Right cardiac atrium (tissue), 5 donors: ENCODE data around the gene DSCAML1. TPM values are rescaled to one million over a fixed set of nuclear protein-coding genes. Genes with fewer than 3 reads are reported as not detected.

Experiments used
- ATAC-seq, 2 donors: fragments of 200-7000 bp; cut with Tn5 transposase; one replicate each; pipeline versions ENCODE4 v1.8.0 to v1.9.1; 2020; ENCODE audit warnings: moderate library complexity in 2 of 2, mild to moderate bottlenecking in 1 of 2
- DNase-seq, 3 donors: peaks; one replicate each; pipeline ENCODE4 v3.0.0-alpha.2; 2020
- H3K27ac ChIP-seq: one replicate; pipeline ENCODE4 v1.5.1; 2013; ENCODE audit warnings: mild to moderate bottlenecking, low read length, control low read depth, moderate library complexity
- H3K27me3 ChIP-seq: one replicate; pipeline ENCODE4 v1.6.1; 2013; ENCODE audit not compliant: control insufficient read depth, insufficient read depth
- H3K4me1 ChIP-seq: one replicate; pipeline ENCODE4 v1.6.1; 2013; ENCODE audit warnings: low read length; ENCODE audit not compliant: control insufficient read depth, insufficient read depth
- H3K4me3 ChIP-seq: one replicate; pipeline ENCODE4 v1.5.1; 2013; ENCODE audit warnings: low read length, control low read depth
- H3K9me3 ChIP-seq: one replicate; pipeline ENCODE4 v1.6.1; 2013; ENCODE audit warnings: low read length; ENCODE audit not compliant: control insufficient read depth
- WGBS: extraction: QIAGEN DNeasy Blood & Tissue Kit; methylation state at CpG from one replicate; pipeline ENCODE4 v1.1.7; 2013; 5-methylcytosine and 5-hydroxymethylcytosine counted together
- intact Hi-C, 4 donors: fragments of 100-400 bp; cut with DNase I; formaldehyde crosslinking; loops; one replicate each; pipeline versions ENCODE4 v1.11.0 to v1.14.0; 2022 to 2023
- polyA plus RNA-seq: library from polyadenylated mRNA; stranded (reverse); fragments of 200-250 nt; gene quantifications from one replicate; pipeline ENCODE4 v1.2.3, GENCODE V29; 2013
- total RNA-seq, 4 donors: library from RNA; stranded (reverse); fragmentation: NEBNext Ultra II Directional; extraction: Animal tissue kit (Norgen Biotek cat#: 25700); gene quantifications; one replicate each; pipeline ENCODE4 v1.2.1, GENCODE V29; 2021
- donor health status: healthy with polysubstance abuse.
- donor health status: DM: no; HTN: yes; CAD: no.
- donor health status: DM: no; HTN: no; CAD: no.
- donor health status: DM: no; HTN: yes; CAD: no; lungs with severe emphysema.
- donor health status: DM: yes; HTN: yes; CAD: no.

DSCAML1 gene
- total and polyA plus RNA-seq, 5 donors, result 0.45 to 1.4 (median 0.96) TPM

DNA sequence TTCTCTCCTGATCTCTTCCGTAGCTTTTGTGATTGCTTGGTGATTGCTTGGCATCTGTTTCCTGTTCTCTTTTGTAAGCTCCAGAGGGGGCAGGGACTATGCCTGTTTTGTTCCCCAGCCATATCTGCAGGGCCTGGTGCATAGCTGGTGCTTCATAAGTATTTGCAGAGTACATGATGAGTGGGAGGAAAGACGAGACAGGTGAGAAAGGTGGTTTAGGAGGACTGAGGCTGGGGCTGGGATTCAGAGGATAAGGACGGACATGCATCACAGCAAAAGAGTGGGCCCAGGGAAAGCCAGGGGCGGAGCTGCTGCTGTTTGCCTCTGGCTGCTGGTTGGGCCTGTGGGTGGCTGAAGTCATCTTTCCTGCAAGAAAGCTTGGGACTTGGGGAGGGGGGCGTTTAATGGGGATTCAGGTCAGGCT is 62.4 kb downstream of the DSCAML1 start:
- H3K9me3 ChIP-seq, result no peaks in the 10 kb centered on the region
- intact Hi-C loops, result no loop called here
- DNase-seq (no peak), ATAC-seq (no peak)
- 44% methylated on average over 5 of the region's 5 CpGs for WGBS
- H3K4me3 ChIP-seq, result no peak overlapping the region
- no peak overlapping the region for H3K27ac ChIP-seq
- no peaks in the 10 kb centered on the region for H3K4me1 ChIP-seq
- no peaks in the 10 kb centered on the region for H3K27me3 ChIP-seq

DNA sequence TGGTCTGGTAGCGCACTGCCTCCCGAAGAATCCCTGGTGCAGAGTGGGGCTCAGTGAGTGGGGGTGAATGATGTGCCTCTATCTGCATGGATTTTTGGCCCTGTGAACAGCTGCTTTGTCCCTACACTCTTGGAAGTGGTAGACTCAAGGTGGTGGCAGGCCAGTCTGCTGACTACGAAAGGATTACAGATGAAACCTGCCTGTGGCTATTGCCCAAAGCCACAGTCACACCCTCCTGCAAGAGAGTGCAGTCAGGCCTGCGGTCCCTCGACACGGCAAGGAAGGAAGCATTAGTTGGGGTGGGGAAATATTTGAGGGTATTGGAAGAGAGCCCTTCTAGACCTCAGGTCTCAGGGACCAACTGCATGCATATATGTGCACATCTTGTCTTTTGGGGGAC is 63.7 kb downstream of the DSCAML1 start:
- ATAC-seq (no peak), DNase-seq (no peak)
- Histone ChIP-seq H3K9me3 (no peaks in the 10 kb centered on the region), H3K4me1 (no peaks in the 10 kb centered on the region), H3K27me3 (no peaks in the 10 kb centered on the region), H3K4me3 (no peak overlapping the region), H3K27ac (no peak overlapping the region)
- intact Hi-C loops, result no loop called here
- 87% methylated on average over 6 of the region's 6 CpGs for WGBS

DNA sequence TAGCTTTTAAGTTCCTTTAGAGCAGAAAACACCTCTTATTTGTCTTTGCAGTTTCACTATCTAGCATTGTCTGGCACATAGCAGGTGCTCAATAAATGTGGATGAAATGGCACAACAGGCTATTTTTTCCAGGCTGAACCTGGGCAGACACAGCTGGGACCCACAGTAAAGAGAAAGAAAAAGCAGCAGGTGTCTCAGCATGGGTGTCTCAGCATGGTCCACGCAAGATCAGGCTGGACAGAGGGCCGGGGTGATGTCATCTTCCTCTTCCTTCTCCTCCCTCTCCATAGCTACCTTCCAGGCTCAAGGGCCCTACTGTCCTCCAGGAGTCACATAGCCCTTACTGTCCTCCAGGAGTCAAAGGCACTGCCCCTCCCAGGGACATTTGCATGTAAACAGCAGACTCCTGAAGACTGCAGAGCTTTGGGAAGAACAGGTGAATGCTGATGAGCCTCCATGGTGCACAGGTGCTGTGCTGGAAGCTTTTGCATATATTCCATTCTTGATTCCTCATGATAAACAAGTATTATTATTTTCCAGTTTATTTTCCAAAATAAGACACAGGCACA is 65.2 kb downstream of the DSCAML1 start:
- intact Hi-C loops, result no loop called here
- Histone ChIP-seq H3K27me3 (no peaks in the 10 kb centered on the region), H3K4me1 (no peaks in the 10 kb centered on the region), H3K4me3 (no peak overlapping the region), H3K27ac (no peak overlapping the region), H3K9me3 (no peaks in the 10 kb centered on the region)
- ATAC-seq (no peak), DNase-seq (no peak)
- WGBS, result 69% methylated on average over 2 of the region's 2 CpGs

DNA sequence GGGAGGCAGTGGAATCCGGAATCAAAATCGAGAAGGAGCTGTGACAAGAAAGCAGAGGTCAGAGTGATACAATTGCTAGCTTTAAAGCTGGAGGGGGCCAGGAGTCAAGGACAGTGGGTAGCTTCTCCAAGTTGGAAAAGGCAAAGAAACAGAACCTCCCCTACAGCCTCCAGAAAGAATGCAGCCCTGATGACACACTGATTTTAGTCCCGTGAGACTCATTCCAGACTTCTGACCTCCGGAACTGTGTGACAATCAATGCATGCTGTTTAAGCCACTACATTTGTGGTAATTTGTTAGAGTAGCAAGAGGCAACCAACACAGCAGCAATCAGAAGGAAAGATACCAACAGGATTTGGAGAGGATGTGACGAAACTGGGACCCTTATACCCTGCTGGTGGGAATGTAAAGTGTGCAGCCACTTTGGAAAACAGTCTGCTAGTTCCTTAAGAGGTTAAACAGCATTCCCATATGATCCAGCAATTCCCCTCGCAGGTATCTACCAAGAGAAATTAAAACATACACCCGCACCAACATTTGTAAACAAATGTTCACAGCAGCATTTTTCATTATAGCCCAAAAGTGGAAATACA is 66.7 kb downstream of the DSCAML1 start:
- Histone ChIP-seq H3K27ac (no peak overlapping the region), H3K27me3 (no peaks in the 10 kb centered on the region), H3K4me3 (no peak overlapping the region), H3K4me1 (peaks cover 2% of the 10 kb centered on the region), H3K9me3 (no peaks in the 10 kb centered on the region)
- no peak for ATAC-seq
- WGBS, result 83% methylated on average over 7 of the region's 7 CpGs
- DNase-seq, result no peak
- intact Hi-C loops, result no loop called here

- no peak for ATAC-seq
- DNase-seq, result no peak
- intact Hi-C loops, result no loop called here
- Histone ChIP-seq H3K27me3 (no peaks in the 10 kb centered on the region), H3K27ac (no peak overlapping the region), H3K4me3 (no peak overlapping the region), H3K4me1 (peaks cover 2% of the 10 kb centered on the region), H3K9me3 (no peaks in the 10 kb centered on the region)
- 75% methylated on average over 12 of the region's 12 CpGs for WGBS
Measured at GRCh38 chr11:117725048-117725734, 71.8 kb downstream of the DSCAML1 start.

DNA sequence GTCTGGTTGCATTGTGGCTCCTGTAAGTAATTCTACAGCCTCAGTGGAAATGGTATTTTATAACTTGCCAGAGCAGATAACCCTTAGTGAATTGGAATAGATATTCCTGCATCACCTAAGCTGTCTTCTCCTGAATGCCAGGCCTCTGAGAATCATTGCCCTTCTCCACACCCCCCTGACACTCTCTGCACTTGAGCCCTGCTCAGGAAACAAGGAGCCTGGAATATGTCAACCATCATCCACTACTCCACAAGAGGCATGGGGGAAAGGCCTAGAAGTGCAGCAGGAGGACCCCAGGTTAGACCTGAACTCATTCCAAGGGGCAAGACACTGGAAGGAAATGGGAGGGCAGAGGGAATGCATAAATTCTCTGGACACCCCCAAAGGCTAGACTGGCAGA is 72.4 kb downstream of the DSCAML1 start:
- H3K4me1 ChIP-seq, result peaks cover 2% of the 10 kb centered on the region
- H3K4me3 ChIP-seq, result no peak overlapping the region
- ATAC-seq, result no peak
- intact Hi-C loops, result no loop called here
- no peak overlapping the region for H3K27ac ChIP-seq
- no peaks in the 10 kb centered on the region for H3K9me3 ChIP-seq
- H3K27me3 ChIP-seq, result no peaks in the 10 kb centered on the region
- no peak for DNase-seq

GRCh38 chr11:117724104-117724503 is 72.9 kb downstream of the DSCAML1 start:
- ATAC-seq (no peak), DNase-seq (no peak)
- Histone ChIP-seq H3K27me3 (no peaks in the 10 kb centered on the region), H3K4me3 (no peak overlapping the region), H3K4me1 (peaks cover 2% of the 10 kb centered on the region), H3K27ac (no peak overlapping the region), H3K9me3 (no peaks in the 10 kb centered on the region)
- 90% methylated on average over 5 of the region's 5 CpGs for WGBS
- intact Hi-C loops, result no loop called here

DNA sequence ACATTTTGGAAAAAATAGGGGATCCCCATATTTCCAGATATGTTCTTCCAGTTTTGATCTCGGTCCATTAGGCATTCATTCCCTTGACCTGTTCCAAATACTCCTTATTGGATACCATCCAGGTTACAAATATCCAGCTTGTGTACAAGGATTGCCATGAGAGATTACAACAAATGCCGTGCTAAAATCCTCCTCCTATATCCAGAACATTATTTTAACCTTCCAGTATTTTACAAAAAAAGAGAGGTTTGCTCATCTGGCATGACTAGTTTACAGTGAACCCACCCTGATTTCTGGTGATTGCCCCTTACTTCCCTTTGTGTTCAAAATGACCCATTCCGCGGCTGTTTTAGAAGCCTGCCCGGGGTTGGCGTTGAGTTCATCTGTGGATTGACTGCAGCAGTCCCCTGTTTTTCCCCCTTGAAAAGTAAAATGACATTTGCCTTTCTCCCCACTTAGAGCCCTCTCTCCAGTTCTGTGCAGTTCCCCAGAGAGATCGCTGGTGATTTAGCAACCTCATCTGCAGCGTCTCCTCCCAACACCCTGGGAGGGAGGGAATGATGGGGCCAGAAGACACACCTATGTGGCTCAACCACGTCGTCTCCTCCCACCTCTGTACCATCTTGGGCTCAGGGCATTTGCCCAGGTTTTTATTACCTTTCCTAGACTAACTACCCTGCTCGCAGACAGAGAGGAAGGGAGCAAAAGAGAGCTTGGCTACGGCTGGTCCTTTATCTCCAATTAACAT is 73.6 kb downstream of the DSCAML1 start:
- Histone ChIP-seq H3K27me3 (no peaks in the 10 kb centered on the region), H3K4me1 (peaks cover 2% of the 10 kb centered on the region), H3K4me3 (no peak overlapping the region), H3K27ac (no peak overlapping the region), H3K9me3 (no peaks in the 10 kb centered on the region)
- intact Hi-C loops, result no loop called here
- no peak for DNase-seq
- 52% methylated on average over 12 of the region's 12 CpGs for WGBS
- peak; percentile 37 to 40 for ATAC-seq

- H3K4me3 ChIP-seq, result no peak overlapping the region
- H3K4me1 ChIP-seq, result peaks cover 2% of the 10 kb centered on the region
- intact Hi-C loops, result no loop called here
- WGBS, result 49% methylated on average over 2 of the region's 2 CpGs
- no peak overlapping the region for H3K27ac ChIP-seq
- DNase-seq, result no peak
- no peaks in the 10 kb centered on the region for H3K9me3 ChIP-seq
- ATAC-seq, result peak in 1 of 2 donors; percentile 42
- no peaks in the 10 kb centered on the region for H3K27me3 ChIP-seq
Measured at GRCh38 chr11:117722082-117722481, 74.9 kb downstream of the DSCAML1 start.

- Histone ChIP-seq H3K4me3 (no peak overlapping the region), H3K27me3 (no peaks in the 10 kb centered on the region), H3K9me3 (no peaks in the 10 kb centered on the region), H3K4me1 (no peaks in the 10 kb centered on the region), H3K27ac (no peak overlapping the region)
- no peak for DNase-seq
- WGBS, result 65% methylated on average over 11 of the region's 11 CpGs
- ATAC-seq, result no peak
- intact Hi-C loops, result no loop called here
Measured at GRCh38 chr11:117720061-117720511, 76.9 kb downstream of the DSCAML1 start.

GRCh38 chr11:117719480-117719879 is 77.5 kb downstream of the DSCAML1 start:
- DNase-seq, result no peak
- H3K4me3 ChIP-seq, result no peak overlapping the region
- H3K27ac ChIP-seq, result no peak overlapping the region
- WGBS, result 93% methylated on average over 4 of the region's 4 CpGs
- H3K4me1 ChIP-seq, result no peaks in the 10 kb centered on the region
- H3K27me3 ChIP-seq, result no peaks in the 10 kb centered on the region
- H3K9me3 ChIP-seq, result no peaks in the 10 kb centered on the region
- no peak for ATAC-seq
- intact Hi-C loops, result no loop called here
